Measurements from ENCODE around the gene UPF2.
"Not testable (repeated sequence)": the region's sequence is repeated elsewhere in the genome, so short reads cannot be mapped to it uniquely, and the experiment has no call there.

UPF2 gene

DNA sequence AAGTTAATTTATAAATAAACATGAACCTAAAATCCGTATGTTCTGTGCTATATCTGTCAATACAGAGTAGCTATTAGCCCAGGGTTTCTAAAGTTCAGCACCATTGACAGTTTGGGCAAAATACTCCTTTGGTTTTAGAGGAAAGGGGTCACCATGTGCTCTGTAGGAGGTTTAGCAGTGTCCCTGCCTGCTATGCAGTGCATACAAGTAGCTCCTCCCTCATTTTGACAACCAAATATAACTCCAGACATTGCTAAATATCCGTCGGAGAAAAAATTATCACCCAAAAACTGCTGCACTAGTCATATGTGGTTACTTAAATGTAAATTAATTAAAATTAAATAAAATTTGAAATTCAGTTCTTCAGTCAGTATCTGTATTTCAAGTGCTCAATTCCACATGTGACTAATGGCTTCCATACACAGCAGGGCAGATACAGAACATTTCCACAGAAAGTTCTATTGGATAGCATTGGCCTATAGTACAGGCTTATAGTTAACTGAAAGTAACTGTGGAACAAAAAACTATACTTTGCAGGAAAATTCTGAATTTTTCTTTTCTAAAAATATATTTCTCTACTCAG, 6.4 kb downstream of the UPF2 start:
- no peak for DNase-seq (ENCODE audit: low spot score)

DNA sequence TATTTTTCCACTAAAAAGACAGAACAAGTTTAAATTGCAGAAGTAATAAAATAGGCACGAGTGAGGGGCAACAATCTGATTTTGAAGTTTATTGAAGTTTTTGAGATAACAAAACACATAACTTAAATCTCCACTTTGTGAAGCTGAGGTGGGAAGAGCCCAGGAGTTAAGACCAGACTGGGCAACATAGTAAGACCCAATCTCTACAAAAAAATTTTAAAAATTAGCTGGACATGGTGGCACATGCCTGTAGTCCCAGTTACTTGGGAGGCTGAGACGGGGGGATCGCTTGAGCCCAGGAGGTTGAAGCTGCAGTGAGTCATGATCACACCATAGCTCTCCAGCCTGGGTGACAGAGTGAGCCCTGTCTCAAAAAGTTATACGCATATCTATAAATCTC, 11.2 kb downstream of the UPF2 start:
- no peak for DNase-seq (ENCODE audit: low spot score)

GRCh38 chr10:12027539-12027938, 15.1 kb downstream of the UPF2 start:
- no peak for DNase-seq (ENCODE audit: low spot score)

DNA sequence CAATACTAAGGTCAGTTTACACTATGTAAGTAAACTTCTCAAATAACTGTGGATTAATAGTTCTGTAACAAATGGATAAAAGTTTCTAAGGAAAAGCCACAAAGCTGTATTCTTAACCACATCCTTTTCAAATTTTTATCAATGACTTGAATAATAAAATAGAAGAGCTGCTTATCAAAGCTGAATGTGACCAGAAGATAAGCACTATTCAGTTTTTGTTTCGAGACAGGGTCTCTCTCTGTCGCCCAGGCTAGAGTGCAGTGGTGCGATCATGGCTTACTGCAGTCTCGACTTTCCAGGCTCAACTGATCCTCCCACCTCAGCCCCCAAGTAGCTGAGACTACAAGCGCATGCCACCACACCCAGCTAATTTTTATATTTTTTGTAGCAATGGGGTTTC, 17.0 kb downstream of the UPF2 start:
- no peak for DNase-seq (ENCODE audit: low spot score)

- no peak for DNase-seq (ENCODE audit: low spot score)
These were observed 19.9 kb downstream of the UPF2 start for GRCh38 chr10:12022580-12023257.

DNA sequence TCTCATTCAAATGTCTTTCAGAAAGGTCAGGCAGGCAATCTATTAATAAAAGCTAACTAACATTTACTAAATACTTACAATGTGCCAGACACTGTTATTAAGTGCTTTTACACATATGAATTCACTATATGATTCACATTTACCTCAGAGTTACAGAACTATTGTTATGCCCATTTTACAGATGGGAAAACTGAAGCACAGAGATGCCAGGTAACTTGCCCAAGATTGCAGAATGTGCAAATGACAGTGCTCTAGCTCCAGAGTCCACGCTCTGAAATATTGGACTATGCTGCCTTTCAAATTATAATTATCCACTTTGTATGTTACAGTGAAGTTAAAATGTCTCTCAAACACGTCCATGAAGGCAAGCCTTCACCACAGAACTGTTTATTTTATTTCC, 22.0 kb downstream of the UPF2 start:
- DNase-seq (ENCODE audit: low spot score): no peak

GRCh38 chr10:12019283-12019971, 23.2 kb downstream of the UPF2 start:
- DNase-seq (ENCODE audit: low spot score): no peak

- no peak for DNase-seq (ENCODE audit: low spot score)
These were observed 23.9 kb downstream of the UPF2 start for GRCh38 chr10:12018438-12019282.

GRCh38 chr10:12013926-12014325, 28.7 kb downstream of the UPF2 start:
- no peak for DNase-seq (ENCODE audit: low spot score)

DNA sequence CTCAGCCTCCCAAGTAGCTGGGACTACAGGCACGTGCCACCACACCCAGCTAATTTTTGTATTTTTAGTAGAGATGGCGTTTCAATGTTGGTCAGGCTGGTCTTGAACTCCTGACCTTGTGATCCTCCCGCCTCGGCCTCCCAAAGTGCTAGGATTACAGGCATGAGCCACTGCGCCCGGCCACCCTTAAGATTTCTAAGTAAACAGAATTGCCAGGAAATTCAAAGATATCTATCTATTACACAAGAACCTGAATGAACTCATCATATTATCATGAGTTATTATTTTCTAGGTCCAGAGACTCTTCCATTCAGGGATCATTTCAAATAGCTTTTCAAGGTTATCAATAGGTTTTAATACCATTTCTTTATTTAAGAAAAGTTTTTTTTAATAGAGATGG, 29.2 kb downstream of the UPF2 start:
- DNase-seq (ENCODE audit: low spot score): not testable (repeated sequence)

DNA sequence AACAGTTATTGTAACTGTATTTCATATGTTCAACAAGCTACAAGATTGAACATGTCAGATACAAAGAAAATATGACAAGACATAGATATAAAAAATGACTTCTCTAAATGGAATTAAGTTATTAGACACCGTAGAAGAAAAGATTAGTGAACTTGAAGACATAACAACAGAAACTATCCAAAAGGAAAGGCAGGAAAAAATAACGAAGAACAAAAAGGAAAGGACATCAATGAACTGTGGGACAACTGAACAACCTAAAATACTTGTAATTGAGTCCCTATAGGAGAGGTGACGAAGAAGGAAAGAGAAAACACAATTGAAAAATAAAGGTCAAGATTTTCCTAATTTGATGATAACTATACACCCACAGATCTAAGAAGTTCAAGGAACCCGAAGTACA, 32.3 kb downstream of the UPF2 start:
- no peak for DNase-seq (ENCODE audit: low spot score)

- DNase-seq (ENCODE audit: low spot score): not testable (repeated sequence)
These were observed 33.8 kb downstream of the UPF2 start for GRCh38 chr10:12008842-12009241.

DNA sequence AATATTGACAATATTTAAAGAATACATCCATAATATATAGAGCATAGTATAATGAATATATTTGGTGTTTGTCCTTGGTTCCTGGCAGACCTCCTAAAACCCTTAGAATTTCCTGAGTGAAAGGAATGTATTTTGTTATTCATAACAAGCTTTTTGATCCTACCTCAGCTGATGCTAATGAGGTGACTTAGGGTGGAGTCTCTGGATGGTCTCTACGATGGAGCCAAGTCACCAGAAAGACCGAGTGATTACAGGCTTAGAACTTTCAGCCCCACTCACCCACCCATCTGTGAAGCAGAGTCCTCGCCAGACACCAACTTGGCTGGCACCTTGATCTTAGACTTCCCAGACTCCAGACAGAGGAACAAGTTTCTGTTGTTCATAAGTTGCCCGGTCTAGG, 35.9 kb downstream of the UPF2 start:
- DNase-seq (ENCODE audit: low spot score): no peak

GRCh38 chr10:11993834-11994468, 48.7 kb downstream of the UPF2 start:
- DNase-seq (ENCODE audit: low spot score): no peak

DNA sequence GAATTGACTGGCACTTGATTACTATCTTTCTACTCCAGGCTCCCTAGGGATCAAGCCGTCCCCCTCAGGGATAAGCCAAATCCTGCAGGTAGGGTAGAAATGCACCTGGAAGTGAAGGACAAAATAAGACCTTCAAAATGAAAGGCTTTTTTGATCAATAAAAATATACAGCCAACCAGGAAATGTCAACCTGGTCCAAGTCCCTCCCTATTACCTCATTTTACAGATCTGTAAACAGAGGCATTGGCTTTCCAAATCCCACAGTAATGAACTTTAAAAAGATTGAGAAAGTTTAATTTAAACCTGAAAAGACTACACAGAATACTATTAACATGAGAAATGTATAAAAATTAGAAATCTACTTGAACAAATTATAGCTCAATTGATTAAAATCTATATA, 53.7 kb downstream of the UPF2 start:
- DNase-seq (ENCODE audit: low spot score): no peak

GRCh38 chr10:11986593-11987216, 55.9 kb downstream of the UPF2 start:
- DNase-seq (ENCODE audit: low spot score): peak; percentile 79

- DNase-seq (ENCODE audit: low spot score): no peak
These were observed 60.4 kb downstream of the UPF2 start for GRCh38 chr10:11982253-11982652.

DNA sequence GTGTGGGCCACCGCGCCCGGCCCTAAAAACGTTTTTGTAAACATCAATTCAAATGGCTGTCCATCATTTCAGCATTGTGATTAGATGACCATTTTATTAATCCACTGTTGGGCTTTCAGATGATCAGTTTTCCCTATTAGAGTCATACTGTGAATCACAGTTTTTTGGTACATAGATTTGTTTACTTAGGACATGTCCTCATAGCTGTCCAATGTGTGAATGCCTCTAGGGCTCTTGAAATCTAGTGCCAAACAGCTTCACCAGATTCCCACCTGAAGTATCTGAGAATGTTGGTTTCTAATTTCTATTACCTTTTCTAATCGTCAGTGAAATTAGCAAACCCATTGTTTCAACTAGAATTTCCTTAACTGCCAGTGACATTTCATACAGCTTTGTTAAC, 66.8 kb downstream of the UPF2 start:
- DNase-seq (ENCODE audit: low spot score): no peak

DNA sequence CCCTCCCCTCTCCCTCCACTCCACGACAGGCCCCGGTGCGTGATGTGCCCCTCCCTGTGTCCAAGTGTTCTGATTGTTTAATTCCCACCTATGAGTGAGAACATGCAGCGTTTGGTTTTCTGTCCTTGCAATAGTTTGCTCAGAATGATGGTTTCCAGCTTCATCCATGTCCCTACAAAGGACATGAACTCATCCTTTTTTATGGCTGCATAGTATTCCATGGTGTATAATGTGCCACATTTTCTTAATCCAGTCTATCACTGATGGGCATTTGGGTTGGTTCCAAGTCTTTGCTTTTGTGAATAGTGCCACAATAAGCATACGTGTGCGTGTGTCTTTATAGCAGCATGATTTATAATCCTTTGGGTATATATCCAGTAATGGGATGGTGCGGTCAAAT, 70.1 kb downstream of the UPF2 start:
- DNase-seq (ENCODE audit: low spot score): not testable (repeated sequence)

GRCh38 chr10:11962176-11962575, 80.4 kb downstream of the UPF2 start:
- no peak for DNase-seq (ENCODE audit: low spot score)

GRCh38 chr10:11961771-11962170, 80.8 kb downstream of the UPF2 start:
- DNase-seq (ENCODE audit: low spot score): no peak

DNA sequence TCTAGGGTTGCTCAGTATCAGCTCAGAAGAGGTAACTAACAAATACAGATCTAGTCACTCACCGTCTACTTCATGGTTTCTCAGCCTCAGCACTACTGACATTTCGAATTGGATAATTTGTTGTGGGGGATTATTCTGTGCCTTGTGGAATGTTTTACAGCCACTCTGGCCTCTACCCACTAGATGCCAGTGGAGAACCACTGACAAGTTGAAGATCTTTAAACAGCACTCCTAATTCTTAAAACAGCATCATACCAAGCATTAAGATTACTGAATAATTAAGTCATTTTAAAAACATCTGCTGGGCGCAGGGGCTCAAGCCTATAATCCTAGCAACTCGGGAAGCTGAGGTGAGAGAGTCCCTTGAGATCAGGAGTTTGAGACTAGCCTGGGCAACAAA, 82.6 kb downstream of the UPF2 start:
- DNase-seq (ENCODE audit: low spot score): no peak

Measured in iPS-NIHi11 (cell line).